Activated CD4-positive, alpha-beta T cell treated with anti-CD3 and anti-CD28 coated beads, Interleukin-10, Interleukin-2, amounts not matched to agents 100 ng/mL and 50 ng/mL, durations not matched to agents 16 hours and 8 hours (primary cell): ENCODE measurements around the gene SMTN.

Experiments used
- DNase-seq: peaks from one replicate; pipeline ENCODE4 v3.0.0-alpha.2; 2020

Gene SMTN

GRCh38 chr22:31133911-31134310, 52.8 kb downstream of the SMTN start:
- no peak for DNase-seq

- no peak for DNase-seq
These were observed 53.6 kb downstream of the SMTN start for GRCh38 chr22:31134688-31135087.

- no peak for DNase-seq
These were observed 54.6 kb downstream of the SMTN start for GRCh38 chr22:31135706-31136105.

GRCh38 chr22:31136155-31136554, 55.0 kb downstream of the SMTN start:
- DNase-seq, result no peak

- no peak for DNase-seq
These were observed 55.6 kb downstream of the SMTN start for GRCh38 chr22:31136711-31137110.

- no peak for DNase-seq
These were observed 56.6 kb downstream of the SMTN start for GRCh38 chr22:31137721-31138120.

- no peak for DNase-seq
These were observed 57.0 kb downstream of the SMTN start for GRCh38 chr22:31138126-31138525.

- DNase-seq, result no peak
These were observed 57.9 kb downstream of the SMTN start for GRCh38 chr22:31139066-31139465.

GRCh38 chr22:31139866-31140716, 59.0 kb downstream of the SMTN start, which contains the start of gene PLA2G3:
TSS of gene PLA2G3 (minus strand) at chr22:31140508. CDS start at chr22:31140354, 154 bp downstream.
- DNase-seq, result no peak

GRCh38 chr22:31140746-31141145, 59.6 kb downstream of the SMTN start:
- DNase-seq, result no peak

- no peak for DNase-seq
These were observed 60.4 kb downstream of the SMTN start for GRCh38 chr22:31141551-31141950.

- DNase-seq, result no peak
These were observed 61.2 kb downstream of the SMTN start for GRCh38 chr22:31142285-31142684.

- DNase-seq, result no peak
These were observed 61.9 kb downstream of the SMTN start for GRCh38 chr22:31143038-31143437.

GRCh38 chr22:31143537-31143936, 62.4 kb downstream of the SMTN start:
- DNase-seq, result no peak

- DNase-seq, result peak; percentile 33
These were observed 63.1 kb downstream of the SMTN start for GRCh38 chr22:31144223-31144622.

GRCh38 chr22:31148488-31148887, 67.4 kb downstream of the SMTN start:
- no peak for DNase-seq

GRCh38 chr22:31148953-31149627, 68.0 kb downstream of the SMTN start:
- peak; percentile 52 for DNase-seq

GRCh38 chr22:31150615-31151014, 69.5 kb downstream of the SMTN start:
- no peak for DNase-seq

GRCh38 chr22:31151872-31152271, 70.8 kb downstream of the SMTN start:
- no peak for DNase-seq

GRCh38 chr22:31153357-31153756, 72.2 kb downstream of the SMTN start:
- DNase-seq, result no peak
